Measurements from ENCODE around the gene MAP2K5.

The MAP2K5 gene

GRCh38 chr15:67766968-67767367, 224.5 kb downstream of the MAP2K5 start:
- no peak for DNase-seq

GRCh38 chr15:67768313-67768977, 225.9 kb downstream of the MAP2K5 start:
- no peak for DNase-seq

GRCh38 chr15:67769497-67770357, 227.2 kb downstream of the MAP2K5 start:
- no peak for DNase-seq

- no peak for DNase-seq
Measured at GRCh38 chr15:67770358-67770628, 227.8 kb downstream of the MAP2K5 start.

- no peak for DNase-seq
Measured at GRCh38 chr15:67771189-67771800, 228.8 kb downstream of the MAP2K5 start.

- DNase-seq: no peak
Measured at GRCh38 chr15:67774626-67775025, 232.1 kb downstream of the MAP2K5 start.

- no peak for DNase-seq
Measured at GRCh38 chr15:67775250-67775649, 232.7 kb downstream of the MAP2K5 start.

- no peak for DNase-seq
Measured at GRCh38 chr15:67775998-67776397, 233.5 kb downstream of the MAP2K5 start.

DNA sequence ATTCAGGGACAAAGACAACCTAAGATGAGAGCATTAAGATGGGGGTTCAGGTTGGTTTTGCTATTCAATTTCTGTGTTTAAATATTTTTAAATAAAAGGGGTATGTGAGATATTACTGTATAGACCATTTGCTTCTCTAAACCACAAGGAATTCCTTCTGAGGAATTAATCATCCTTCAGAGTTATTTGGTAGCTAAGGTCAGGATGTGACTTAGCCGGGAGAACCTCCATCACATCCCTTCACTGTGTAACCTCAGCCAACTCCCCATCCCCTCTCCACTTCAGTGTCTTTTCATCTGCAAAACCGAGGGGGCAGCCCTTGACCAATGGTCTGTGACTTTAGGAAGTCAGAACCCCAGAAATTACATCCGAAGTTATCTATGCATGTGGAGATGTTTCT, 234.1 kb downstream of the MAP2K5 start:
- DNase-seq: no peak

DNA sequence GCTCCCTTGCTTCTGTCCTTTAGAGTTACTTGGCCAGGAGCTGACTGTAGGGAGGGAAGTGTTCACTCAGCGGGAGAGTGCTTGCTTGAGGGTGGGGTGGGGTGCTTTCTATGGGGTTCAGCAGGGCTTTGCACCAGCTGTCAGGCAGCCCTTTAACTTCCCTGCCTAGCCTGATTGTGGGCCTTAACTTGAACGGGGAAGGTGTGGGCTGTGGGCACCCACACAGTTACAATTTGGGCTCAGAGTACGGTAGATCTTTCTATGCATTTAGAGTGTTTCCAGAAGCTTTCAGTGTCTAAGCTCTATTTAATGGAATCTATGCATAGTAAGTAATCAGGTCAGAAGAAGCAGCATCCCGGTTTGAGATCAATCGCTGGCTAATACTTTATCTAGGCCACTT, 234.6 kb downstream of the MAP2K5 start:
- no peak for DNase-seq

- no peak for DNase-seq
Measured at GRCh38 chr15:67777773-67778172, 235.3 kb downstream of the MAP2K5 start.

GRCh38 chr15:67778968-67779548, 236.6 kb downstream of the MAP2K5 start:
- no peak for DNase-seq

- no peak for DNase-seq
Measured at GRCh38 chr15:67779549-67780111, 237.1 kb downstream of the MAP2K5 start.

- DNase-seq: no peak
Measured at GRCh38 chr15:67781061-67781460, 238.6 kb downstream of the MAP2K5 start.

GRCh38 chr15:67781907-67782690, 239.6 kb downstream of the MAP2K5 start:
- DNase-seq: no peak

- DNase-seq: no peak
Measured at GRCh38 chr15:67782691-67782991, 240.1 kb downstream of the MAP2K5 start.

DNA sequence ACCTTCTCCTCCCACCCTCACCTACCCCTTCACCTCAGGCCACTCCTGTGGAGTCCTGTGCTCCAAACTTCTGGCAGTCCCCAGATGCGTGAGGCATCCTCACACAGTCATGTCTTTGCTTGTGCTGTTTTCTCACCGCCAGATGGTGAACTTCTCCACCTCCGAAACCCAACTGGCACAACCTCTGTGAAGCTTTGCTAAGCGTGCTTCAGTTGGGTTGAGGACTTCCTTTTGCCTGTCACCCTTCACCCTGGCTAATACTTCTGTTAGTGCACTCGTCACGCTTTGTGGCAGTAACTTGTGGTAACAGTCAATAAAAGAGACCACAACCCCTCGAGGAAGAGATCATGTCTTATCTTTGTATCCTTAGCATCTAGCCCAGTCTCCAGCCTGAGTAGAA, 240.8 kb downstream of the MAP2K5 start:
- DNase-seq: no peak

- no peak for DNase-seq
Measured at GRCh38 chr15:67784090-67784781, 241.7 kb downstream of the MAP2K5 start.

GRCh38 chr15:67784856-67785430, 242.4 kb downstream of the MAP2K5 start:
- no peak for DNase-seq

GRCh38 chr15:67785431-67785830, 242.9 kb downstream of the MAP2K5 start:
- DNase-seq: no peak

DNA sequence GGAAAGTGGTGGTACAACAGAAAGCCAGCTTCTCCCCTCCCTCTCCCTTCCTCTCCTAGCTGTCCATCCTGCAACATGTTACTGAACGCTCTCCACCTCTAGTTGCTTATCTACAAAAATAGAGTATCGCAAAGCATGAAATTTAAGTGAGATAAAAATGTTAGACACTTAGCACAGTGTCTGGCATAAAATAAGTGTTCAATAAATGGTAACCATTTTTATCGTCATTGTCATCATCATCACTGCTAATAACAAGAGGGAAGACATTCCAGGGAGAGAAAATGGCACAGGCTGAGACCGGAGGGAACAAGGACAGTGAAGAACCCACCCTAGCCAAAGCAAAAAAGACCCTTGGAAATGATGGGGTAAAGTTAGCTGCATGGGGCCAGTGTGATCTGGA, 244.1 kb downstream of the MAP2K5 start:
- DNase-seq: no peak

- DNase-seq: no peak
Measured at GRCh38 chr15:67788986-67789385, 246.5 kb downstream of the MAP2K5 start.
